MM.1S (cell line): ENCODE measurements around the gene CDYL.

ENCODE experiments used
- EZH2 ChIP-seq: fragments of 300-600 bp; sonication (generic); optimal IDR thresholded peaks from 2 replicates; pipeline ENCODE3; 2017; ENCODE audit warnings: low read depth, mild to moderate bottlenecking, antibody characterized with exemption, low read length, mixed read lengths
- TF ChIP-seq, protein P1 (sequence below): fragments of 300-600 bp; sonication (generic); IDR thresholded peaks from 2 replicates; pipeline ENCODE4 v1.5.1; 2016; ENCODE audit warnings: antibody characterized with exemption, low read length, mixed read lengths

DNA sequence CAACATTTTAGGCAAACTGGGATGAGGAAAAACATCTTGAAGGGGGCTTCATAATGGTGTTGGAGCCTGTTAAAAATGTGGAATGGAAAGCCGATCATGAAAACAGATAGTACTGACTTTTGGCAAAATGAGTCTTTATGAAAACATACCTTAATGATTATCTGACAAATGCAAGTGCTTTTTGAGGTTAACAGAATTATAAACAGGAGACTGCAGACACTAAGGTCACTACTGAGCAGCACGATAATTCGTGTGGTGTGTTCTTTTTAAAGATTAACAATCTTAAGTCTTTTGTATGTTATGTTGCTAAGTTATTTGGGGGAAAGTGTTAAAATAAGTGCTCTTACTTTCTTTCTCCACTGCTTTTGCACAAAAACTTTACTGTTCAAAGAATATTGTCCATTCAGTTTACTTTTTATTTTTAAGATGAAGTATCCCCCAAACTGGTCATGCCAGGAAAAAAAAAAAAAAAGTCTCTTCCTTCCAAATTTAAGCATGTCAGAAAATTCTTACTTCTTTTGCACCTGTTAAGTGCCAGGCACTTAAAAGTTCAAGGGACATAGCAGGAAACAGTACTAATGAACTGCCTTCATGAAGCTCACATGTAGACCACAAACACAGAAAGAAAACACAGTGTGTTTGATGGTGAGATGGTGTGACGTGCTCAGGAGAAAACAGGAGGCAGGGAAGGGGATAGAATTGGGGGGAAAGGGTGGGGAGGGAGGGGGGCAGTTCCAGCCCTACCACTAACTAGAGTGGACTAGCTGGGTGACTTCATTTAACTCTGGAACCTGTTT lies 73.2 kb downstream of the CDYL start:
- TF ChIP-seq EZH2, result no peak
- TF ChIP-seq, protein P1, sequence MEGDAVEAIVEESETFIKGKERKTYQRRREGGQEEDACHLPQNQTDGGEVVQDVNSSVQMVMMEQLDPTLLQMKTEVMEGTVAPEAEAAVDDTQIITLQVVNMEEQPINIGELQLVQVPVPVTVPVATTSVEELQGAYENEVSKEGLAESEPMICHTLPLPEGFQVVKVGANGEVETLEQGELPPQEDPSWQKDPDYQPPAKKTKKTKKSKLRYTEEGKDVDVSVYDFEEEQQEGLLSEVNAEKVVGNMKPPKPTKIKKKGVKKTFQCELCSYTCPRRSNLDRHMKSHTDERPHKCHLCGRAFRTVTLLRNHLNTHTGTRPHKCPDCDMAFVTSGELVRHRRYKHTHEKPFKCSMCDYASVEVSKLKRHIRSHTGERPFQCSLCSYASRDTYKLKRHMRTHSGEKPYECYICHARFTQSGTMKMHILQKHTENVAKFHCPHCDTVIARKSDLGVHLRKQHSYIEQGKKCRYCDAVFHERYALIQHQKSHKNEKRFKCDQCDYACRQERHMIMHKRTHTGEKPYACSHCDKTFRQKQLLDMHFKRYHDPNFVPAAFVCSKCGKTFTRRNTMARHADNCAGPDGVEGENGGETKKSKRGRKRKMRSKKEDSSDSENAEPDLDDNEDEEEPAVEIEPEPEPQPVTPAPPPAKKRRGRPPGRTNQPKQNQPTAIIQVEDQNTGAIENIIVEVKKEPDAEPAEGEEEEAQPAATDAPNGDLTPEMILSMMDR, result no peak
